Mesodermal cell (in vitro differentiated cells): ENCODE measurements around the gene LPIN1.
"Not testable (repeated sequence)": the region's sequence is repeated elsewhere in the genome, so short reads cannot be mapped to it uniquely, and the experiment has no call there.

Experiments
- H3K27ac ChIP-seq: 2 replicates; pipeline ENCODE4 v1.7.0; 2013; ENCODE audit warnings: mild to moderate bottlenecking, low read depth, low read length, moderate library complexity; ENCODE audit not compliant: severe bottlenecking
- H3K36me3 ChIP-seq: 2 replicates; pipeline ENCODE4 v1.7.1; 2013; ENCODE audit warnings: mild to moderate bottlenecking, low read length, moderate library complexity; ENCODE audit not compliant: control insufficient read depth, insufficient read depth
- H3K4me1 ChIP-seq: one replicate; pipeline ENCODE4 v1.7.1; 2013; ENCODE audit warnings: mild to moderate bottlenecking, low read length; ENCODE audit not compliant: insufficient read depth, control insufficient read depth, poor library complexity, severe bottlenecking
- H3K4me3 ChIP-seq: 2 replicates; pipeline ENCODE4 v1.7.0; 2013; ENCODE audit warnings: low read length, control low read depth, mild to moderate bottlenecking; ENCODE audit not compliant: insufficient read depth, poor library complexity, severe bottlenecking; ENCODE audit errors: extremely low read depth
- H3K9me3 ChIP-seq: 2 replicates; pipeline ENCODE4 v1.7.1; 2013; ENCODE audit warnings: mild to moderate bottlenecking, low read length, moderate library complexity; ENCODE audit not compliant: control insufficient read depth
- WGBS, 2 experiments: methylation state at CpG; one replicate each; pipeline ENCODE4 v1.1.5; 2013; ENCODE audit warnings: missing lambda C conversion rate in 2 of 2; ENCODE audit not compliant: insufficient coverage in 2 of 2; 5-methylcytosine and 5-hydroxymethylcytosine counted together

Gene LPIN1

DNA sequence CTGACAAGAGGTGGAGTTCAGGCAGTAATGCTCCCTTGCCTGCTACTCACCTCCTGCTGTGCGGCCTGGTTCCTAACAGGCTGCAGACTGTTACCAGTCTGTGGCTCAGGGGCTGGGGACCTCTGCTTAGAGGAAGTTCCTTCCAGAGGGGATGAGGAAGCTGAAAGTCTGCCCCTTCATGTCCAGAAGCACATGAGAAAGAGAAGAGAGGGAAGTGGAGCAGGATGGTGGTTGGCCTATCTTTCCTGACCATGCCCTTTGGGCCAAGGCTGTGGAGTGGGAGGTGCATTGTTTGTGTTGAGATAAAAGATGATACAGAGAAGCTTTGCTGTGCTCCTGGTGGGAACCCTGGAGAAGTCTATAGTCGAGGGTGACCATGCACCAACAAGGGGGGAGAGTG is 112.5 kb downstream of the LPIN1 start:
- 83 to 100% methylated on average over 1 of the region's 2 CpGs for WGBS, 2 experiments
- Histone ChIP-seq H3K36me3 (no peaks in the 10 kb centered on the region), H3K4me1 (no peaks in the 10 kb centered on the region), H3K9me3 (peaks cover 28% of the 10 kb centered on the region), H3K27ac (no peak overlapping the region), H3K4me3 (no peak overlapping the region)

DNA sequence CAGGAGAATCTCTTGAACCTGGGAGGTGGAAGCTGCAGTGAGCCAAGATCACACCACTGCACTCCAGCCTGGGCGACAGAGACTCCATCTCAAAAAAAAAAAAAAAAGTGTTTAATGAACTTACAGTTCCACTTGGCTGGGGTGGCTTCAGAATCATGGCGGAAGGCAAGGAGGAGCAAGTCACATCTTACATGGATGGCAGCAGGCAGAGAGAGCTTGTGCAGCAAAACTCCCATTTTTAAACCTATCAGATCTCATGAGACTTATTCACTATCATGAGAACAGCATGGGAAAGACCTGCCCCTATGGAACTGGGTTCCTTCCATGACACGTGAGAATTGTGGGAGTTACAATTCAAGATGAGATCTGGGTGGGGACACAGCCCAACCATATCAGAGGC is 113.5 kb downstream of the LPIN1 start:
- WGBS, 2 experiments = 93 to 100% methylated on average over 2 of the region's 3 CpGs
- peaks cover 28% of the 10 kb centered on the region for H3K9me3 ChIP-seq
- not testable (repeated sequence) for H3K36me3 ChIP-seq, H3K27ac ChIP-seq, H3K4me3 ChIP-seq, H3K4me1 ChIP-seq

DNA sequence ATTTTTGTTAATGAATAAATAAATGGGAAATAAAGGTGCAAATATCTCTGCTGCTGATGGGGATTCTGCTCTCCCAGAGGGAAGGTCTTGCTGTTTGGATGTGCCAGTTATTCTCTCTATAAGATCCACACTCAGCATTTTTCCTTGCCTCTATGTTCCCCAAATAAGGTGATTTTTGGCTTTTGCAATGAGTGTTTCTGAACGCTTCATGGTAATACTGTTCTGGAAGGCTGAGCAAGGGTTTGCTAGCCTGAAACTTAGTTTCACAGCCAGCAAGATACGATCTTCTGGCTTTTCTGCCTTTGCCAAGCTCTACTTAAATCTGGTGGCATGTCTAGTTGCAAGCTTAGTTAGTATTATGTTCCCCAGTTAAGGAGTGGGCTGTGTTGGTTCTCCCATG is 114.6 kb downstream of the LPIN1 start:
- 85 to 100% methylated on average over 2 of the region's 2 CpGs for WGBS, 2 experiments
- H3K27ac ChIP-seq = no peak overlapping the region
- no peak overlapping the region for H3K4me3 ChIP-seq
- peaks cover 6% of the 10 kb centered on the region for H3K4me1 ChIP-seq
- H3K9me3 ChIP-seq = peaks cover 28% of the 10 kb centered on the region
- H3K36me3 ChIP-seq = no peaks in the 10 kb centered on the region

DNA sequence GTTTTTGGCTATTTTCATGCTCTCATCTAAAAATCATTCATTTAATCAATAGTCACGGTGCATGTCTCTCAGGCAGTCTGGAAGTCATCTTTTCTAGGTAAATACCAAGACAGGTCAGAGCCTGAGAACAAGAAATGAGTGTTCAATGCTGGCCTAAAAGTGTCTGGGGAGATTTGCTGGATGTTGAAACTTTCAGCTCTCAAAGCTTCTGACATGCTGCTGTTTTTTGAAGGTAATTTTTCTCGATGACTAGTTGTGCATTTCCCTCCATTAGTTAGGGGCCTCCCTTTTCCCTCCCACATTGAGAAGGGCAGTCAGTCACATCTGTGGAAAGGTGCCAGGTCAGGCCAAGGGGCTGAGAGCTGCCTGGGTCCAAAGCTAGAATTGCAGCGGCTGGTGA is 115.6 kb downstream of the LPIN1 start:
- no peaks in the 10 kb centered on the region for H3K36me3 ChIP-seq
- peaks cover 6% of the 10 kb centered on the region for H3K4me1 ChIP-seq
- H3K4me3 ChIP-seq = no peak overlapping the region
- H3K27ac ChIP-seq = no peak overlapping the region
- H3K9me3 ChIP-seq = peaks cover 28% of the 10 kb centered on the region
- WGBS, 2 experiments = 100% methylated on average over 1 of the region's 3 CpGs; no CpG with 5 or more reads in 1 of the 2 experiments

DNA sequence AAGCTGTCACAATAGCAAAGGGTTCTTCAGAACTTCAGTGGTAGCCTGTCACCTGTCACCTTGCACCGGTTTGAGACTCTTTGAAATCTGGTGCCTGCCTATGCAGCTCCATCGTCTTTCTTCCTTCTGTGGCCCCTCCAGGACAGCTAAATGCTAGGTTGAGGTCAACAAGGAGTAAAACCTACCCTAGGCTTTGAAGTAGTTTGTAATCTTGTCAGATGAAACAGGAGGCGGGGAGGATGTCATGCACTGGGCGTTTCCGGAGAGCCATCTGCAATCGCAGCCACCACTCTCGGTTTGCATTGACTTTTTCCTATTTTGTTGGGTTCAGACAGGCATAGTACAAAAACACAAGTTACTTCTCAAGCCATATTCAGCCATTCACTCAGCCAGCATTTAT is 116.7 kb downstream of the LPIN1 start:
- Histone ChIP-seq H3K36me3 (no peaks in the 10 kb centered on the region), H3K4me3 (no peak overlapping the region), H3K4me1 (peaks cover 6% of the 10 kb centered on the region), H3K9me3 (peaks cover 26% of the 10 kb centered on the region), H3K27ac (peak overlapping the region; percentile 68)
- WGBS, 2 experiments = 93 to 96% methylated on average over 6 to 7 of the region's 7 CpGs

DNA sequence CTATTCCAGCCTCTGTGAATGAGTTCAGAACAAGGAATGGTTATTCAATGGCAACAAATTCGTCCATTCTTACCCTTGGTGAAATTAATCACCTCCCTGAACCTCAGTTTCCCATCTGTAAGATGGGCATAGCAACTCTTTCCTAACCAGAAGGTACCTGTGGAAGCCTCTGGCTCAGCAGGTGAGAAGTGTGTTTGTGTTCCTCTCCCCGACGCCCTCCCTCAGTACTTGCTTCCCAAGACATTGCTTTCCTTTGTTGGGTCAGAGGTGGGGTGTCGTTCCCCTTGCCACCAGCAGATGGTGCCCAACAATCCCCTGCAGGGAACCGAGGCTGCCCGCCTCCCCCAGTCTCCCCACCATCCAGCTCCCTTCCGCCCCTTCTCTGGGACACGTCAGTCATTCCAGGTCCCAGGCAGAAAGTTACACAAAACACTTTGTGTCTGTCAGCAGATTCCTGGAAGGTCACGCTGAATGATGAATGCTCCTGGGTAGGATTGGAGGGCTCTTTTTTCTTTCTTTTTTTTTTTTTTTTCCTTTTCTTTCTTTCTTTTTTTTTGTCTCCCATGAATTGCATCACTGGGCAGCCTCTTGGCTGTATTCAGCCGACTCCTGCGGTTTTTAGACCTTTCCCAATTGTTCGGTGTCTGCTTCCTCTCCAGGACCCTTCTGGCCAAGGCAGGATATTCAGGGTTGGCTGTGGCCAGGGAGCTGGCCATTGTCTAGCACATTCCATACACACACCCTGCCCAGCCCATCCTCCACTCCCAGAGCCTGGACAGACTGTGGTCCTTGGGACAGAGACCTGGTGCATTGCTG is 117.3 kb downstream of the LPIN1 start:
- H3K36me3 ChIP-seq = no peaks in the 10 kb centered on the region
- H3K27ac ChIP-seq = peak overlapping the region; percentile 83
- peaks cover 6% of the 10 kb centered on the region for H3K4me1 ChIP-seq
- H3K9me3 ChIP-seq = peaks cover 23% of the 10 kb centered on the region
- H3K4me3 ChIP-seq = no peak overlapping the region
- 10 to 30% methylated on average over 4 to 5 of the region's 12 CpGs for WGBS, 2 experiments

DNA sequence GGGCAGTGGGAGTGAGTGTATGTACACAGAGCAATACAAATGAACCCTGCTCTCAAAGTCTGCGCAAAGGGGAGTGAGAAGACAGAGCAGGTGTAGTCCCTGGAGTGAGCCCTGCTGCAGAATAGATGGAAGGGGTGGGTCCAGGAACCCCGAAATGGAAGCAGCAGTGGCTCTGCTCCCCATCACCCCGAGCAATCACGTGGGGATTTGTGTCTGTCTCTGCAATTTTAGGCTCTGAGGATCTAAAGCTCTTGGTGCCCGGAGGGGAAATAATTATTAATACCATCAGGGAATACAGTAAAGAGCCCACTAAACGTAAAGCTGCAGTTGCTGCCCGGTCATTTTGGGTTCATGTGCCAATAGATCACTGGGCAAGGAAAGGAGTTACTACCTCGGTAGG is 118.3 kb downstream of the LPIN1 start:
- WGBS, 2 experiments = 93 to 96% methylated on average over 6 to 8 of the region's 8 CpGs
- Histone ChIP-seq H3K27ac (no peak overlapping the region), H3K9me3 (peaks cover 13% of the 10 kb centered on the region)

DNA sequence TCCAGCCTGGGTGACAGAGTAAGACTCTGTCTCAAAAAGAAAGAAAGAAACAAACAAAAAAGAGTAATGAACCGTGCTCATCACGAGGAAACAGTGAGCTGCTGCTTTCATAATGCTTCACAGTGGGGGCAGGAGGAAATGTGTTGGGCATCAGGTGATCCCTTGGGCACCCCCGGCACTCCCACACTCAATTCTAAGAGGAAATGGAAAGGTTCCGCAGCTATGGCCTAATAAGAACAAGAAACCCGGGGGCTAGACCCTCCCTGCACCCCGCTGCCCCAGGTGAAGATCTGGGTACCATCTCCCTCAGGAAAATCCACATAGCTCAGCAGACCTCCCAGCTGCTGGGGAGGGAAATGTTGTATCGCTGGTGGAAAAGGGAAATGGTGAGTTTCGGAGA is 118.9 kb downstream of the LPIN1 start:
- peaks cover 8% of the 10 kb centered on the region for H3K9me3 ChIP-seq
- 93 to 100% methylated on average over 3 to 4 of the region's 8 CpGs for WGBS, 2 experiments
- no peak overlapping the region for H3K4me3 ChIP-seq
- no peak overlapping the region for H3K27ac ChIP-seq
- H3K4me1 ChIP-seq = peaks cover 16% of the 10 kb centered on the region
- H3K36me3 ChIP-seq = no peaks in the 10 kb centered on the region

More for the DNA sequence above, 118.3 kb downstream of the LPIN1 start:
- Histone ChIP-seq H3K4me1 (peaks cover 12% of the 10 kb centered on the region), H3K4me3 (no peak overlapping the region), H3K36me3 (no peaks in the 10 kb centered on the region)

DNA sequence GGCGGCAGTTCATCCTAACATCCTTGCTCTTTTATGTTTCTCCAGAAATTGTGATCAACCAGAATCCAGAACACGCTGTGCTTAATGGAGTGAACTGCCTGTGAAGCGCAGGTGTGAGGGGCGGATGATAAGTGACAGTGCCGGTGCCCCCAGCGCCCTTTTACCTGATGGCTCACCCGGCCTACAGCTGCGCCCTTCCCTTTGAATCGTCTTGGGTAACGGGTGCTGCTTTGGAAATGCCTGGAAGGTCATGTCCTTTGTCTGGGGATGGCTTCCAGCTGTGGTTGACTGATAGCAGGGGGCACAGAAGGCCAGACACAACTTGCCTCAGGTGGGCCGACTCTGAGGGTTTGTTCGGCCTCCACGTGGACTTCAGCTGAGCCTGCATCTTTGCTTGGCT is 119.4 kb downstream of the LPIN1 start:
- Histone ChIP-seq H3K9me3 (peaks cover 4% of the 10 kb centered on the region), H3K4me3 (no peak overlapping the region)

DNA sequence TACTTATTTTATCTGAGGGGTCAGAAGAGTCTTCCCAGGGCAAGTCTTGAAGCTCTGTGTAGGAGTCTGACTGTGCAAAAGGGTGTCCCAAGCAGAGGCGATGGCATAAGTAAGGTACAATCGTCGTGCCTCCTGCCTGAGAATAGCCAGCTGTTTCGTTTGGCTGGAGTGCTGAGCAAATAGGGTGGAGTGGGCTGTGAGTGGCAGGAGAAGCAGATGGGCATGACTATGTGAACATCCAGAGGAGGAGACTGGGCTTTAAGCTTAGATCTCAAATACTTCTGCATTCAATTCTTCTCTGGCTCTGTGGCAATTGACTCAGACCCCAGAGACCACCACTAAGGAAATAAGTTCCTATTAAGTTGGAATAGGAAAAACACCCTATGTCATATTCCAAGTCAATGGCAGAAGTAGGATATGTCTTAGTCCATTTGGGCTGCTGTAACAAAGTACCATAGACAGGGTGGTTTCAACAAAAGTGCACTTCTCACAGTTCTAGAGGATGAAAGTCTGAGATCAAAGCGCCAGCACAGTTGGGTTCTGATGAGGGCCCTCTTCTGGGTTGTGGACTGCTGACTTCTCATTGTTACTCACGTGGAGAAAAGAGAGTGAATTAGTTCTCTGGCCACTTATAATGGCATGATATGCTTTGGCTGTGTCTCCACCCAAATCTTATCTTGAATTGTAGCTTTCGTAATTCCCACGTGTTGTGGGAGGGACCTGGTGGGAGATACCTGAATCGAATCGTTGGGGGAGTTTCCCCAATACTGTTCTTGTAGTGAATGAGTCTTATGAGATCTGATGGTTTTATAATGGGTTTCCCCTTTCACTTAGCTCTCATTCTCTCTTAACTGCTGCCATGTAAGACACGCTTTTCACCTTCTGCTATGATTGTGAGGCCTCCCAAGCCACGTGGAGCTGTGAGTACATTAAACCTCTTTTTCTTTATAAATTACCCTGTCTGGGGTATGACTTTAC is 120.2 kb downstream of the LPIN1 start:
- WGBS, 2 experiments = 89 to 96% methylated on average over 7 to 10 of the region's 12 CpGs
- no peaks in the 10 kb centered on the region for H3K36me3 ChIP-seq
- H3K4me1 ChIP-seq = peaks cover 19% of the 10 kb centered on the region
- H3K9me3 ChIP-seq = peaks cover 4% of the 10 kb centered on the region
- no peak overlapping the region for H3K27ac ChIP-seq
- H3K4me3 ChIP-seq = no peak overlapping the region

More for the DNA sequence above, 119.4 kb downstream of the LPIN1 start:
- H3K36me3 ChIP-seq = no peaks in the 10 kb centered on the region
- H3K27ac ChIP-seq = no peak overlapping the region
- WGBS, 2 experiments = 93 to 97% methylated on average over 9 to 10 of the region's 13 CpGs
- peaks cover 19% of the 10 kb centered on the region for H3K4me1 ChIP-seq
